ENCODE measurements around the gene ZNF638.

- no peak for TF ChIP-seq CTCF (conservative IDR thresholded peaks at IDR 0.05)
- TF ChIP-seq ZFX (IDR thresholded peaks at IDR 0.05): no peak
Observed at GRCh38 chr2:71463342-71463654, 131.7 kb downstream of the ZNF638 start.

All from C4-2B (cell line).